GM21717 (cell line): ENCODE results near the gene AKNA.

Experiments used
- ATAC-seq: cut with Tn5 transposase; IDR thresholded peaks from one replicate; pipeline ENCODE4 v1.9.1; 2021; ENCODE audit warnings: mild to moderate bottlenecking, moderate library complexity; ENCODE audit not compliant: unreplicated experiment

The AKNA gene

GRCh38 chr9:114397219-114397847, 9.6 kb upstream of the AKNA start:
- no peak for ATAC-seq

DNA sequence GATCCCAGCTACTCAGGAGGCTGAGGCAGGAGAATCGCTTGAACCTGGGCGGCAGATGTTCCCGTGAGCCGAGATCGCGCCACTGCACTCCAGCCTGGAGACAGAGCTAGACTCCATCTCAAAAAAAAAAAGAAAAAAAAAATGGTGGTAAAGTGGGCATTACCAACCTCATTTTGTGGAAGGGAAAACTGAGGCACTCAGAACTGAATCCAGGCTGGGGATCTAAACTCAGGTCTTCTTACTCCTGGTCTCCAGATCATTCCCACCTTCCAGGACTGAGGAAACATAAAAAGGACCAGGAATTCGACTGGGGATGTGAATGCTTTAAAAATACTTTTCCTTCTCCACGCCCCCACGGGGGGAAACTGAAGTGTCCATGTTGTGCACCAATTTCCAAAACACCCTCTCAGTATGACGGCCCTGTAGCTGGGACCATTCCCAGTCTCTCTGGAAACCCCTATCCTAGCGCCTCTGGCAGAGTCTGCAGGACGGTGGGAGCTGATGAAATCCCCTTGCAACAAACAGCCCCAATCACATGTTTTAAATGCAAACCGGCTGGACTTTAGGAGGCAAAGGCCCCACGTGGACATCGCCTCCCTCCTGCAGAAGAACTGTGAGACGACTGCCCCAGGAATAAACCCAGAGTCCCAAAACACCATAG, 8.9 kb upstream of the AKNA start:
- ATAC-seq = no peak

- ATAC-seq = no peak
Observed at GRCh38 chr9:114395768-114396167, 8.0 kb upstream of the AKNA start.

- no peak for ATAC-seq
Observed at GRCh38 chr9:114395334-114395617, 7.5 kb upstream of the AKNA start.

DNA sequence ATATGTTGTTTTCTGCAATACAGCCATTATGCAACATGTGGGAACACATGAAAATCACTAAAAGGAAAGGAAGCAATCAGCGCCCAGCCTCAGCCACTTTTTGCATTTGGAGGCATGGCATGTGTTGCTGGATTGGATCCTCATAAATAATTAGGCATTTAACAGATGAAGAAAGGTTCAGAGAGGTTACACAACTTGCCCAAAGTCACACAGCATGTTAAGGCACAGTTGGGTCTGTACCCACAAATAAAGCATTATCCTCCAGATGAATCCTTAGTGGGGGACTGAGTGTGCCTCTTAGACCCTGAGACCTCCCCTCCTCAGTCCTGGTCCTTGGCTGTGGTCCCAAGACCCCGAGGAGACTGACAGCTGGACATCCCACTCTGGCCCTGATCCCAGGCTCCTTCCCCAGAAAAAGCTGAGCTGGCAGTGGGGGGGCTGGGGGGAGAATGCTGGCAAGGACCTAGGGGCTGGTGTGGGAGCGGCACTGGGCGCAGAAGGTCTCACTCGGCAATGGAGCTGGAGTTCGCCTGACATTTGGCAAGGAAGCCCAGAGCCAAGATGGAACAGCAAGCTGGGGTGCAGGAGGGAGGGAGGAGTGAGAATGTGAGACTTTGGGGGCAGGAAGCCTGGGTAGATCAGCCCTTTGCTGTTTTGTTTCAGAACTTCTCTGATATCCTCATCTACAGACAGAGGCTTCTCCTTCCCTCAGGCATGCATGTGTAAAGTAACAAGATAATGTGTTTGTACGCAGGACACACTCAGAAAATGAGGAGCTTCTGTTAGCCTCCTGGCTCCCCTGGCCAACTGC, 6.9 kb upstream of the AKNA start:
- ATAC-seq = no peak

DNA sequence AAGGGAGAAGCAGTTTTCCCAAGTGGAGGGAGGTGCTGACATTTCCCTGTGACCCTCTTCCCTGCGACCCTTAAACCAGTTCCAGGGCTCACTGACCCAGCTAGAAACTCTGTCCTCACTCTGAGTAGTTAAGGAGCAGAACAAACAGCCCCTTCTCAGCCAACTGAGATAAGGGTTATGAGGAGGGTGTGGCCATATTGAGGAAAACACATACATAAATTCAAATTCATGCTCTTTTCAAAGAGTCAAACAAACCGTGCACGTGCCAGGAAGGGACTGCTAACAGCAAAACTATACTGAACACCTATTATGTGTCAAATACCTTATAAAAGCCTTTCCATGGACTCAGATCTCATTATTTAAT, 4.9 kb upstream of the AKNA start:
- ATAC-seq = no peak

GRCh38 chr9:114390952-114391351, 3.2 kb upstream of the AKNA start:
- ATAC-seq = no peak

GRCh38 chr9:114389612-114390368, 2.0 kb upstream of the AKNA start:
- ATAC-seq = no peak

- no peak for ATAC-seq
Observed at GRCh38 chr9:114388764-114389375, 1.1 kb upstream of the AKNA start.

GRCh38 chr9:114388357-114388682, 538 bp upstream of the AKNA start:
- no peak for ATAC-seq

DNA sequence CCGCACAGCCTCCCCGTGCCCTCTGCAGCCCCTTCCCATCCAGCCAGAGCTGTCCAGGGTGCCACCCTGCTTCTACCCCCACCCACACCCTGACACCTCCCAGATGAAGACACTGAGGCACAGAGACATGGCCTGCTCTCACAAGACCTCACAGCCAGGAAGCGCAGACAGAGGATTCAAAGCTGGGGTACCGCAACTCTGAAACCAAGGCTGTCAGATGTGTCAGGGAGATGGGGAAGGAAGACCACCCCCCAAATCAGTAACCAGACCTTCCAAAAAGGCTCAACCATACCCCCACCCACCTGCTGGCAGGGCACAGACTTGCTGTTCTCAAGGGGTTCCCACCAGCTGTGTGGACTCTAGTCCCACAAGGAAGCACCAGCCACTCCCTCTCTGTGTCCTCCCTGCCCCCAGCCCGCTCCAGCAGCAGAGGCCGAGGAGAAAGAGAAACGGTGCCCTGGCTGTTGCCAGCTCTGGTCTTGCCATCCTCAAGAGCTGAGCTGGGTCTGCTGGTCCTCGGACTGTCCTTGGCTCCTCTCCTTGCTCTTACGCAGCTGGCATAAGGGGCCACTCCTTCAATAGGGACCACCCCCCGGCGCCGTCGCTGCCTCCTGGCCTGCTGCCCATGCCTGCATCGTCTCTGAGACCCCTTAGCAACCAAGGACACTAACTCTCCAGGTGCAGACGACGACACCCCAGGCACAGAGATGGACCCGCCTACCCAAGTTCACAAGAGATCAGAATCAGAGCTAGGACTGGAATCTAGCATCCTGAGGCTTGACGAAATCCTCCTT, 699 bp downstream of the AKNA start:
- no peak for ATAC-seq

DNA sequence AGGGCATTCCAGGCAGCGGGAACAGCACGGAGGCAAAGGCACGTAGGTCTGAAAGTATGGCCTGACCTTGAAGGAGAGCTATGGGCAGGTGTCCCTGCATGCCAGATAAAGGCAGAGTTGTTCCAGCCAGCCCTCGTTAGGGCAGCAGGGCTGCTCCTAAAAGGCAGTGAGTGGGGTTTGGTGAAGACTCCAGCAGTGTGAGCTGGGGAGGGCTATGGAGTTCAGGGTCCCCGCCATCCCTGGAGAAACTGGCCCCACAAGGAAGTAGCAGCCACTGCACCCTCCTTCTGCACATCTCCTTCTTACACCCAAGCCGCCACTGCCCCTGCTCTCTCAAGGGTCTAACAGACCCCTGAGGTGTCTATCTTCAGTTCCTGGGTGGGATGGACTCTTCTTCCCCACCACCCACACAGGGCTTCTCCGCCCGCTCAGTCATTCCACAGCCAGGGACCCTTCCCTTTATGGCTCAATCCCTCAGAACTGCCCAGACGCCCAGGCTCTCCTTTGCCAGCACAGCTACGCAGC, 1.4 kb downstream of the AKNA start:
- no peak for ATAC-seq

DNA sequence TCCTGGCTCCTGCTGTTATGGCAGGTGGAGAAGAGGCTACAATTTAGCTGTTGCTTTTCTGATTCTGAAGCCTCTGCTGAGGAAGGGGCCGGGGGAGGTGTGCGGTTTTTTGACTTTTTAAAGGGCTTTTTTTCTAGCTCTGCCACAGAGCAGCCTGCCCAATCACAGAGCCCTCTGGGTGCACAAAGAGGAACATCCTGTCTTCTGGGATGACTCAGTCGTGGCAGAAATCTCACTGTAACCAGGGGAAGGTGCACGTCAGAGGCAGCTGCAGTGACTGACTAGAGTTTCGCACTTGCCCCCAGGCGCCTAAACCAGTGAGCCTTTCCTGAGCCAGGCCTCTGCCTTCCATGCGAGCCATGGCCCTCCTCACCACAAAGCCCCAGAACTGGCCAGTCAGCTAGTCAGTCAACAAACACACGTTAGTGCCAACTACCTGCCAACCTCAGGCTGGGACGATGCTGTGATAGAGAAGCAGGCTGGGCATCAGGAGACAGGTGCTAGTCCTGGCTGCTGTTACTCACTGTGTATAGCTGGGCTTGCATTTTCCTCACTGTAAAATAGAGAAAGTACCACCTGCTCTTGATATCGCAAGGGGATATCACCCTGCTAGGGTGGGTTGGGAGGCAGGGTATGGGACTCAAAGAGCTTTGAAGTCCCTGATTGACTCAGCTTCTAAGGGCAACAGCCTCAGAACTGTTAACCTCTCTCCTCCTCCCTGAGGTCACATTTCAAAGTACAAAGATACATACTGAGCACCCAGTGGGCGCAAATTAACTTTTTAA, 2.2 kb downstream of the AKNA start:
- peak; percentile 85 for ATAC-seq

DNA sequence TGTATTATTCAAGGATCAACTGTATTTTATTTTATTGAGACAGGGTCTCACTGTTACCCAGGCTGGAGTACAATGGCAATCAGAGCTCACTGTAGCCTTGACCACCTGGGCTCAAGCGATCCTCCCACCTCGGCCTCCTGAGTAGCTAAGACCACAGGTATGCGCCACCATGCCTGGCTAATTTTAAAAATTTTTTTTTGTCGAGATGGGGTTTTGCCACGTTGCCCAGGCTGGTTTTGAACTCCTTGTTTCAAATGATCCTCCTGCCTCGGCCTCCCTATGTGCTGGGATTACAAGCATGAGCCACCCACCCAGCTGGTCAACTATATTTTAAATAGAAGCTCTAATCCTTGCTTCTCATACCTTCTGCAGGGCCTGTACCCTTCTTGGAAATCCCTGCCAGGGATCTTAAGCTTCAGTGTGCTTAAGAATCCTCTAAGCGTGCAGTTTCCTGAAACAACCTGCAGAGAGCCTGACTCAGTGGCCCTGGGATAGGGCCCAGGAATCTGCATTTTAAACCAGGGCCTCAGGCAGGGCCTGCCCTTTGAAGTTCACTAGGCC, 2.9 kb downstream of the AKNA start:
- no peak for ATAC-seq

DNA sequence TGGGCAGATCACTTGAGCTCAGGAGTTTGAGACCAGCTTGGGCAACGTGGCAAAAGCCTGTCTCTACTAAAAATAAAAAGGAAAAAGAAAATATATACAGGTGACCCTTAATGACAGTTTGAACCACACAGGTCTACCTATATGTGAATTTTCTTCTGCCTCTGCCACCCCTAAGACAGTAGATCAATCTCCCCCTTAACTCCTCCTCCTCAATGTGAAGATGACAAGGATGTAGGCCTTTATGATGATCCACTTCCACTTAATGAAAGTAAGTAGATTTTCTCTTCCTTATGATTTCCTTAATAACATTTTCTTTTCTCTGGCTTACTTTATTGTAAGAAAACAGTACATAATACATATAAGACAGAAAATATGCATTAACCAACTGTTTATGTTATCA, 3.4 kb downstream of the AKNA start:
- ATAC-seq = no peak

- ATAC-seq = no peak
Observed at GRCh38 chr9:114383521-114384231, 4.1 kb downstream of the AKNA start.

DNA sequence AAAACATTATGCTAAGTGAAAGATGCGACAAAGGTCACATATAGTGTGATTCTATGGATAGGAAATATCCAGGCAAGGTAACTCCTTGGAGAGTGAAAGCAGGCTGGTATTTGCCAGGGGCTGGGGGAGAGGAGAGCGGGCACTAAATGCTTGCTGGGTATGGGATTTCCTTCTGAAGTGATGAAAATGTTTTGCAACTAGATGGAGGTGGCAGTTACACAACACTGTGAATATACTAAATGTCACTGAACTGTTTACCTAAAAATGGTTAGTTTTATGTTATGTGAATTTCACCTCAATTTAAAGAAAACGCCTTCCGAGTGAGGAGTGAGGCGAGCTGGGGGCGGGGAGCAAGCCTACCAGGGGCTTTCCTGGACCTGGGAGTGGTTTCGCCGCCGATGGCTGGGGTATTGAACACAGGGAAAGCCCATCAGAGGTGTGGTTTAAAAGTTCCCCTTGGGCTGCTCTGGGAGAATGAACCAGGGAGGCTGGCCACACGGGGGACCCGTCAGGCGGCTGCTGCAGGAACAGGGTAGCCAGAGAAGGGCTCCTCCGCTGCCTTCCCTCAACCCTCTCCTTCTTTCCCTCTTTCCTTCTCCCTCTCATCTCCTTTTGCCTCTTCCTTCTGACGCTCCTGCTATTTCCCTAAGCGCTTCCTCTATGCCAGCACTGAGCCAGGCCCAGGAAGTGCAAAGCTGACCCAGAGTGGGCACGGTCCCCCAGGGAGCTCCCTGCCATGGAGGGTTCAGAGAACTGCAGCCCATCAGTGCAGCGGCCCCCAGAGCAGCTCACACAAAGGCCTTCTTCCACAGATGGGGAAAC, 4.9 kb downstream of the AKNA start:
- no peak for ATAC-seq

- no peak for ATAC-seq
Observed at GRCh38 chr9:114378883-114379282, 8.9 kb downstream of the AKNA start.
